ENCODE results near the gene CC2D1A.

DNA sequence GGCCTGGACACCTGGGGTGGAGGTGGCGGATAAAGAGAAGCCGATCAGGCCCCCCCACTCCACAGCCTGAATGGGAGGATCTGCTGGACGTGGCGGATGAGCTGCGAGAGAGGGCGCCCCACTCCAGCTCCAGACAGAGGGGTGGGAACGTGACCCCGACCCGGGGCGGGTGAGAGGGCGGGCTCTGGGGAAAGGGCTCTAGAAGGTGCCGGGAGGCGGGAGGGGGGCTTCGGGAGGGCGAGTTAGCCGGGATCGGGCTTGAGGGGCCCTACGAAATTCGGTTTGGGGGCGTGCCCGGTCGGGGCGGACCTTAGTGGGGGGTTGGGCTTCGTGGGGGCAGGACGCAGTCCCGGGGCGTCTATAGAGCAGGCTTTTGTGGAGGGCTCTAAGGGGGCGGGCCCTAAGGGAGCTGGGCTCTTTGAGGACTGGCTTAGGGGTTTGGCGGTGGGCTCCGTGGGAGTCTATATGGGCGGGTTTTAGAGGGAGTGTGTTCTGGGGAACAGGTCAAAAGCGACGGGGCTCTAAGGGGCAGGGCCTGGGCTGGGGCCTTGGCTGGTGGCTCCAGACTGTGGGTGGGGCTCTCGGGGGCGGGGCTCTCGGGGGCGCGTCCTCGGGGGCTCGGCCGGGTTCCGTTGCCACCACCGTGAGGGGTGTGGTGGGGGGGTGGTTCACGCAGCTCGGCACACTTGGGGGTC is 33.2 kb upstream of the CC2D1A start:
- TF ChIP-seq YY1 (IDR thresholded peaks at IDR 0.05; ENCODE audit: insufficient read depth, insufficient read length) (no peak), ZNF274 (IDR thresholded peaks at IDR 0.05; ENCODE audit: low read depth, low read length) (no peak)

Data from NT2/D1 (cell line).